CD4-positive, alpha-beta T cell treated with Interleukin-1 beta for 1 hour (primary cell): ENCODE results near the gene CHGA.

Experiments used
- DNase-seq, 2 donors: peaks; one replicate each; pipeline ENCODE4 v3.0.0-alpha.2; 2020 to 2022

Gene CHGA

DNA sequence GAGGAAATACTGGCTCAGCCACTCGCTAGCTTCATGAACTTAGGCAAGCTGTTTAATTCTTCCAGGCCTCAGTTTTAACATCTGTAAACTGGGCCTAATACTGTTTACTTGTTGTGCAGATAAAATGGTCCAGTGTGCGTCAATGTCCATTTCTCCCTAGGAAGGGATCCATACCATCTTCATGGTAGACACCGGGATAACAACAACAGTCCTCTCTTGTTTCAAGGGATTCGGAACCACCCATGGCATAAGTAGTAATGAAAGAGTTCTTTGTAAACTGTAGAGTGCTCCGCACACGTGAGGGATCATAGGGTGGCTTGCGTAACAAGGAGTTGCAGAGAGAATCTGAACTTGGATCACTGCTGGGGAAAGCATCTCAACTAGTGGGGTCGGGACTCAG, 17.3 kb upstream of the CHGA start:
- no peak for DNase-seq

DNA sequence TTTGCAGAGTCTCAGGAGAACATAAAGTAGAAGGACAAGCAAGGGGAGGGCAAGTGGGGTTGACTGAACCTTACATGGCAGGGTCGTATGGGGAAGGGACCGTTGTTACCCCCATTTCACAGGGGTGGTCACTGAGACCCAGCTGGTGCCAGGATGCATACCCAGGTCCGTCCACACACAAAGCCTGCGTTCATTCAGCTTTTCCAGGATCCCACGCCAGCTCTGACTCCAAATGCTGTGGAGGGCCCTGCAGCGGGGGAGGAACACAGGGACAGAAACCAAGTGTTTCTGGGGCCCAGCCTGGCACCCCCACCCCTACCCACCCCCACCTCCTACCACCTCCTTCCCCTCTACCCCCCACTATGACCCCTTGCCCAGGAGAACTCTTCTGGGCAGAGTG, 16.5 kb upstream of the CHGA start:
- DNase-seq: no peak

DNA sequence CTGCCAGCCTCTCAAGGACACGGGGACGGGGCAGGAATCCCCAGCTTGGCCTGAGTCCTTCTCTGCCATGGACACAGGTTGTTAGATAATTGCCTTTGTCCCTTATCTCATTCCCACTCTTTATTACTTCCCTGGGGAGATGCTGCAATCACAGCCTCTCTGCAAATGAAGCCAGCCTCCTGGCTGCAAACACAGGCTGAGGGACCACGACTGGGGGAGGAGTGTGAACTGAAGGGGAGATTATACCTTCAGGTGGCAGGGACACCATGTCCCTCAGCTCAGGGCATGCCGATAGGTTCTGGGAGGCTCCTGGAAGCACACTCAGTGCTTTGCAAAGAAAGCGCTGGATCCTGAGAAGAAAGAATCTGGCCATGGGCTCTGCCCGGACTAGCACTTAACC, 16.1 kb upstream of the CHGA start:
- no peak for DNase-seq

DNA sequence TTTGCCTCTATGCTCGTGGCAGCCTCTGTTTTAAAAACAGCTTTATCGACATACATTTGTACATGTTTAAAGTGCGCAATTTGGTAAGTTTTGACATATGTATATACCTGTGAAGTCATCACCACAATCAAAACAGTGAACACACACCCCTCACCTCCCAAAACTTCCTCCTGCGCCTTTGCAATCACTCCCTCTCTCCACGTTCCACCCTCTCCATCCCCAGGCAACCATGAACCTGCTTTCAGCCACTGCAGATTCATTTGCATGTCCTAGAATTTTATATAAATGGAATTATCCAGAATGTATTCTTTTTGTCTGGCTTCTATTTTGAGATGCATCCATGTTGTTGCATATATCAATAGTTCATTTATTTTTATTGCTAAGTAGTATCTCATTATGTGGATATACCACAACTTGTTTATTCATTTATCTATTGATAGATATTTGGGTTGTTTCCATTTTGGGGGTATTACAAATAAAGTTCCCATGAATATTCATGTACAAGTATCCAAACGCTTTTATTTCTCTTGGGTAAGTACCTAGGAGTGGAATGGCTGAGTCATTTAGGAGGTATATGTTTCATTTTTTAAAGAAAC, 15.5 kb upstream of the CHGA start:
- no peak for DNase-seq

DNA sequence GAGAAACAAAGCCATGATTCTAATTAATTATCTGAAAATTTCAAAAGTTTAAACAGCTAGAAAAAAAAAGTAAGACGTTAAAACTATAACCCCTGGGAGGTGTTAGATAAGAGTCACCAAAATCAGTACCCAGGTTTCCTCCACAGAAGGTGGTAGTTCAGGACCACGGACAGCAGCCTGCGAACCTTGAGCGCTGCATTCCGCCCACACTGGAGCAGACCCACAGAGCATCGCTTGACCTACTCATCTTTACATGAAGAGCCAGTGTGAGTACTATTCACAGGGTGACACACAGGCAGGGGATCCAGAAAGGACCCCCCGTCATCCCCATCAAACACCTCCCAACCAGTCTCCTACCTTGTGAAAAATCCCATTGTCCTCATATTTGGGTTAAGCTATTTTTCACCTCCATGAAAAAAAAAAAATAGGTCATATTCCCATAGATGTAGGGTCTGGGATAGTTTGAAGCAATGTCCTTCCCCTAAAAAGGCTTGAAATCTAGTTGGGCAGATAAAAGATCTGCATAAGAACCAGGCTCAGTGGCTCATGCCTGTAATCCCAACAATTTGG, 8.8 kb upstream of the CHGA start:
- no peak for DNase-seq

DNA sequence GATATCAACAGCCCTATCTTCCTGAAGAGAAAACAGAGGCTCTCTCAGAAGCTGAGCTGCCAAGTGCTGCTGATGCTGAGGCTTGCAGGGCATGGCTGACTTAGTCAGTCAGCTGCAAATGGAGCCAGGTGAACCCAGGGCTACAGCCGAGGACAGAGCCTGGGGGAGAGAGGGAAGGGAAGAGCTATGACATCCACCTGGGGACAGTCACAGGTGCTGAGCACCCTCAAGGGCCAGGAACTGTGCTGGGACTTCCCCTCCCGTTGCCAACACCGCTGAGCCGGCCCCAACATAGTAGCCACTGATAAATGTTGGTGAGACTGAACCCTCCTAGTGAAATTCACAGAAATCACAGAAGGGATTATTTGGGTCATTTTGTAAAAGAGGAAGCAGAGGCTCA, 6.7 kb upstream of the CHGA start:
- no peak for DNase-seq

DNA sequence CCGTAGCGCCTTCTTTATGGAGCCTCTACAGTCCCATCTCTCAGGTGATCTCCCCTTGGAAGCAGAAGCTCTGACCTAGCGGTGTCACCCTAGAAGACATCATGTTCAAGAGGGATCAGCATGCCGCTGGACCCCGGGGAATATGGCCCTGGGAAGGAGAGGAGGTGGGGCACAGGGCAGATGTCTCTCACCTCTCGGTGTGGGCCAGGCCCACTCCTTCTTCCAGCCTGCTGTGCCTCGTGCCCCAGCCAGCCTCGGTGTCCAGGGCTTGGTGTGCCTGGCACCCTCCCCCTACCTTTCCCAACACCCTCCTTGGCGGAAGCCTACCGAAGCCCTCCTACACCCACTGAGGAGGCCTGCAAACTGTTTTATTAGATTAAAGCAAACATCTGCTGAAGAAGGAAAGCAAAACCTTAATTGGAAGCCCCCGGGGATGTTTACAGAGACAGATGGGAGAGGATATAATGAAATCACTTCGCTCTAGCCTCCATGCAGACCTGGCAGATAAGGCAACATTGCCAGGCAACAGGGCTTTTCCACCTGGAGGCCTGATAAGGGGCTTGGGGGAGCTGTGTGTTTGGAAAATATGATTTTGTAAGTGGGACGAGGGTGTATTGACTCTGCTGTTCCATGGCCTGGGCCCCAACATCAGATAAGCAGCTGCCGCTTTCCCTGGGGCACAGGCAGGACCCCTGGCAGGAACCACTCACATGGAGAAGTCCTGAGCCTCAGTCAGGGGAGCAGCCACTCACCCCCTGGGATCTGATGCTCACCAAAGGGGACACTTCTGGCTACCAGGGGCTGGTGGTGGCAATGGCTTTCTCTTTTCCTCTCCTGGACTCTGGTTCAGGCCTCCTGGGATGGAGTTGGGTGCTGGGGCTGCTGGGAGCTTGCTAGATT, 5.7 kb upstream of the CHGA start:
- DNase-seq: no peak

DNA sequence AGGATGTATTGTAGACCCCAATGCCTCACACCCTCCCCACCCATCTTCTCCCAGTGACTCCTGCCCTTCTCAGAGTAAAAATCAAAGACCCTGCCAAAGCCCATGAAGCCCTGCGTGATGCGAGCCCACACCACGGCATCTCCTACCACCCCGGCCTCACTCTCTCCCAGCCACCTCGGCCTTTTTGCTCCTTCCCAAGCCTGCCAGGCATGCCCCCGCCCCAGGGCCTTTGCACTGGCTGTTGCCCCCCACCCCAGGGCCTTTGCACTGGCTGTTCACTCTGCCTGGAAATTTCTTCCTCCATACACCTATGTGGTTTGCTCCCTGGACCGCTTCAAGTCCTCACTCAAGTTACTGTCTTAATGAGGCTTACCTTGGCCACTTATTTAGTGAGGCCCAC, 5.0 kb upstream of the CHGA start:
- DNase-seq: no peak

DNA sequence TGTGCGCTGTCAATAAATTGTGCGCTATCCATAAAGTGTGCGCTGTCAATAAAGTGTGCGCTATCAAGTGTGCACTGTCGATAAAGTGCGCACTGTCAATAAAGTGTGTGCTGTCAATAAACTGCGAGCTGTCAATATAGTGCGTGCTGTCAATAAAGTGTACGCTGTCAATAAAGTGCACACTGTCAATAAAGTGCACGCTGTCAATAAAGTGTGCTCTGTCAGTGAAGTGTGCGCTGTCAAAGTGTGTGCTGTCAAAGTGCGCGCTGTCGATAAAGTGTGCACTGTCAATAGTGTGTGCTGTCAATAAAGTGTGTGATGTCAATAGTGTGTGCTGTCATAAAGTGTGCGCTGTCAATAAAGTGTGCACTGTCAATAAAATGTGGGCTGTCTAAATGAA, 2.9 kb upstream of the CHGA start:
- DNase-seq: no peak

DNA sequence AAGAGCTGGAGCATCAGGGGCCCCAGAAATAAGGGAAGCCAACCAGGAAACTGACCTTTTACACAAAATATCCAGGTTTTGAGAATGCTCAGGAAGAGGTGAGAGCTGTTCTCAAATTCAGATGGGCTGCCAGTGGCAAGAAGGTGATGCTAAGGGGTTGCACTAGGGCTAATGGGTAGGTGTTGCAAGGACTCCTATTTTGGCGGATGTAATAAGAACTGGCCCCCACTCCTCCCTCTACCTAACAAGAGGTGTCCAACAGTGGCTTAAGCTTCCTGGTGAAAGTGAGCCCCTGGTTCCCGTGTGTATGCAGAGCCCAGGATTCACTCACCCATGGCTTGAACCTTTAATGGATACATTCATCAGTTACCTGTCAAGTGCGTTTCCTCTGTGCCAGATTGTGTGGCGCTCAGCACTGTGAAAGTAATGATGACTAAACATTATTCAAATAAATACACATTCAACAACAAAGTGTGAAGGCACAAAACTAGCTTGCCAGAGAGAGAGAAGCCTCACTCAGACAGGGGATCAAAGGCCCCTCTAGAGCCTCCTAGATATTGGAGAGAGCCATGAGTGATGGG, 705 bp upstream of the CHGA start:
- no peak for DNase-seq

DNA sequence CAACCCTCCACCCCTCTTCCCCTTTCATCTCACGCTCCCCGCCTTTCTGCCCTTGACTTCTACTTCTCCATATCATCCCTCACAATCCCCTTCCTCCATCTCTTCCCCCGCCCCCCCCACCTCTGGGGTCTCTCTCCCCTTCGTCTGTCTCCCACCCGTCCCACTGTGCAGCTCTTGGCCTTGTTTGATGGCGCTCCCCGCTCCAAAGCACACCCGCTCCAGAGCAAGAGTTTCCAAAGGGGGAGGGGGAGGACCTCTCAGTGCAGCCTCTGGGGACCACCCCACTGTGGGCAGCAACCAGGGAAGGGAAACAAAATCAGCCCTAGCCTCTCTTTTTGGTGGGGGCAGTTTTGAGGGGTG, 774 bp downstream of the CHGA start:
- DNase-seq: no peak

DNA sequence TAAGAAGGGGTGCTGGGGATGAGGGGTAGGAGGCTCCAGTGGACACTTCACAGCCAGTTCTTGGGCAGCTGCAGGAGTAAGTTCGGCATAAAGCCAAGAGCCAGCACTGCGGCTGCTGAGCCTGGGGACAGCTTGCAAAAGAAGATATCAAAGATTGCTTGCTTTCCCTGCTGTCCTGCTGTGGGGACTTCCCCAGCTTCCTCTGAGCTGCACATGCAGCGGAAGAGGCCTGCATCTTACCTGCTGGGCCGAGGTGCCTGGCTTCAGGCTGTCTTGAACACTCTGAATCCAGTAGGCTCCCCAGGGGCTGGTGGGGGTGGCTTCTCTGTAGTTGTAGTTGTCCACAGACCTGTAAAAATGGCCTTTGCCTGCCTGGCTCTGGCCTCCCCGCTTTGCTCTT, 1.3 kb downstream of the CHGA start:
- DNase-seq: no peak

DNA sequence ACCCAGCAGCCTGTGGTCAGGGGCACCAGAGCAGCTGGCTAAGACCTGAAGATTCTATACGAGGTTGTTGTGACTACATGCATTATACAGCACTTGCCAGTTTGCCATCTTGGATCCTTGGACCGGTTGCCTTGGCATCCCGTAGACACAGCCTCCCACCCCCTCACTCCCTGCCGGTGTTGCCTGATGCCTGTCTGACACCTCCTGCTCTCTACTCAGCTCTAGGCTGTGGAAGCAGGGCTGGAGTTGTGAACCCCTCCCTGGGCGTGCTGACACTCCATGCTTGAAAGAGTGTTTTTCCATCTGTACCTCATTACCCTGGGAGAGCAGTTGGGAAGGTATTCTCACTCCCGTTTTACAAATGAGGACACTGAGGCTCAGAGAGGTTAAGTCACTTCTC, 2.5 kb downstream of the CHGA start:
- no peak for DNase-seq

DNA sequence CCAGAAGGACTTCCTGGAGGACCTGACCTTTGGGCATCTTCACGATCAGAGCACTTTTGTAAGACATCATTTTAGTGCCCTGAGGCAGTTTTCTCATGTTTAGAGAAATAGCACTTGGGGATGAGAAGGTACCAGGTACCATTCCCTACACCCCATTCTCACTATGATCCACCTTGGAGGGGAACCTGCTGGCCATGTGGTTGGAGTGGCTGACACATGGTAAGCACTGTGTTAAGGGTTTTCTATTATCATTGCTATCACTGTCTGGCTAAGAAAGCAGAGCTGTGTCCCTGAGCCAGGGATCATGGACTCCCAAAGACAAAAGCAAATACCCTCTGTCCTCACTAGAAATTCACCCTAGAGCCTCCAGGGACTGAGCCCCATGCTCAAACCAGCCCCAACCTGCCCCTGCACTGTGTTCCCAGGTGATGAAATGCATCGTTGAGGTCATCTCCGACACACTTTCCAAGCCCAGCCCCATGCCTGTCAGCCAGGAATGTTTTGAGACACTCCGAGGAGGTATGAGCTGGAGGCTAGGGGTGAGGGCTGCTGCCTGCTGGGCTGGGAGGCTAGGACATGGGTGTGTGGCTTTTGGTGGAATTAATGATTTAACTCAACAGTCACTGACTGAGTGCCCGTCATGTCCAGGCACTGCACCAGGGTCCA, 3.4 kb downstream of the CHGA start:
- no peak for DNase-seq

DNA sequence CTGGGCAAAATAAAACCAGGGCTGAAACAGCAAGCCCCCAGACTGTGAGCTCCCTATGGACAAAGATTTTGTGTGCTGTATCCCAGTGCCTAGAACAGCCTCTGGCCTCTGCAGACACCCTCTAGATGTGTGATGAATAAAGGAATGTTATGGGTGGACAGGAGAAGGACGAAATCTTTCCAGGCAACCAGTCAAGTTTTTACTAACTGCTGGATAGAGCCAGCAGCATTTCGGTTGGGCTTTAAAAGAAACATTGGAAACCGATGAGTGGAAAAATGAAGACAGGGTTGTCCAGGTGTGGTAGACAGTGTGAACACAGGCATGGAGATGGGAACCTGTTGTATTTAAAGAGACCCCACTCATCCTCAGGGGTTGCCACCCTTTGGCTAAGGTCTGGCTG, 4.0 kb downstream of the CHGA start:
- no peak for DNase-seq

DNA sequence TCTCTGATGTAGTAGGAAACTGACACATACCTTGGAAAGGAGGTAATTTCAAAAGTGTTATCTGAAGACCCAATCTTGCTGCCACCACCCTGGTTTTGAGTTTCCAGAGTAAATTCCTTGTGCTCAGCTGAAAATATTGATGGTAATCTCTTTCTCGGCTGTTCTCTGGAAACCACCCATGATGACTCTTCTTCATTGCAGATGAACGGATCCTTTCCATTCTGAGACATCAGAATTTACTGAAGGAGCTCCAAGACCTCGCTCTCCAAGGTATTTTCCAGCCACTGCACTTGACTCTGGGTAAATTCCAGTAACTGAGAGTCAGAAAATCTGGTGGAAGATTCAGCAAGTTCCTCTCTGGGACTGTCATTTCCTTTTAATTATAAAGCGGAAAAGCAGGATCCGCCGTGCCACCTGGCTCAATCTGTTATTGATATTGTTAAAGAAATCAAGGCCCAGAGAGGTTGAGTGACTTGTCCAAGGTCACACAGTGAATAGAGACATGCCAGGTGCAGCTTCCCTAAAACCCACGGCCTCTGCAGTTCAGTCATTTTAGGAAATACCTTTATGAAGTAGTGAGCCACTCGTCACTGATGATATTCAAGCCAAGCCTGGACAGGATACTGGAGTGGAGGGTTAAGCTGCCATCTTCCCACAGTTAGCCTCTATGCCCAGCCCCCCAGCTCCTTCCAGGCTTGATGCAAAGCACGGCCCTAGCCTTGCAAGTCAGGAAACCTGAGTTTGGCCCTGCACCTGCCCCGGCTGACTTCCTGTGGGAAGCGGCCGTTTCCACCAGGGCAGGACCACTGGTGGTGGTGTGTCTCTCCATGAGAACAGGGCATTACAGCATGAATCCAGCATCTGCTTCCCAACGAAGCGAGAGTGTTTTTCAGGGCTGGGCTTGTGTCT, 4.7 kb downstream of the CHGA start:
- no peak for DNase-seq

DNA sequence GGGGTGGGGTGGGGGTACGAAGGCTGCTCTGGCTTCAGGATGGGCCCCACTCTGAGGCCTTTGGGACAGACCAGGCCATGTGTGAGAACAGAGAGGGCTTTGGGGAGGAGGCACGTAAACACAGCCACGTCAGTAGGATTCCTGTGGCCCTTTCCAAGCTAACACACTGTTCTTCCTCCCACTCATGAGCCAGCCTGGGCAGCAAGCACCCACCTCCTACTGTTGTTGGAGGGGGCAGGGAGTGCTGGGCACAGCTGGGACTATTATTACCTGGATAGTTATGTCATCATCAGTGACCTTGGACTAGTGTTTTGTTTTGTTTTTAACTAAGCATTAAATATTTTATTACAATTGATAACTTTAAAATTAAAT, 5.3 kb downstream of the CHGA start:
- no peak for DNase-seq

DNA sequence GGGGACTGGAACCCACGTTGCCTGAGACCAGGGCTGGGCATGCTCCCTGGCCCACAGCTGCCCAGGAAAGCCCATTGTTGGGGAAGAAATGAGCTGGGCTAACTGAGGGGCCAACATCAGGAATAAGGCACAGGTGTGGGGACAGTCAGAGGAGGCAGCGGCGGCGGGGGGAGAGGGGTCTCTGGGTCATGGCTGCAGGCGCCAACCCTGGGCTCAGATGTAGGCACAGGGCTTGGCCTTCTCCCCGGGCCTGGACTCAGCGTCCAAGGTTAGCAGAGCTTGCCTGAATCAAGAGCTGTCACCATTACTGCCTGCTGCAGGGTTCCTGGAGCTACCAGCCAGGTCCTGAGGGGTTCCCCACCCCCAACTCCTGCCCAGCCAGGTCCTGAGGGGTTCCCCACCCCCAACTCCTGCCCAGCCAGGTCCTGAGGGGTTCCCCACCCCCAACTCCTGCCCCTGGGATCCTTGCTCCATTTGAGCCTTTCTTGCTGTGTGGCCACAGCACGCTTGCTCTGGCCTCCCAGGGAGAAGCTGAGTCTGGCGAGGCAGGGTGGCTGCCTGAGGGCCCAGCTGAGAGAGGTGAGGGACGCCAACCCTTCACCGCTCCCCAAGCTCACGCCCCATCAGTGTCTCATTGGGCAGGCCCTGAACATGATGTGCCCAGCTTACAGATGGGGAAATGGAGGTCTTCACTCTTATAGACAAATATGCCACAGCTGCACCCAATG, 6.2 kb downstream of the CHGA start:
- DNase-seq: no peak

DNA sequence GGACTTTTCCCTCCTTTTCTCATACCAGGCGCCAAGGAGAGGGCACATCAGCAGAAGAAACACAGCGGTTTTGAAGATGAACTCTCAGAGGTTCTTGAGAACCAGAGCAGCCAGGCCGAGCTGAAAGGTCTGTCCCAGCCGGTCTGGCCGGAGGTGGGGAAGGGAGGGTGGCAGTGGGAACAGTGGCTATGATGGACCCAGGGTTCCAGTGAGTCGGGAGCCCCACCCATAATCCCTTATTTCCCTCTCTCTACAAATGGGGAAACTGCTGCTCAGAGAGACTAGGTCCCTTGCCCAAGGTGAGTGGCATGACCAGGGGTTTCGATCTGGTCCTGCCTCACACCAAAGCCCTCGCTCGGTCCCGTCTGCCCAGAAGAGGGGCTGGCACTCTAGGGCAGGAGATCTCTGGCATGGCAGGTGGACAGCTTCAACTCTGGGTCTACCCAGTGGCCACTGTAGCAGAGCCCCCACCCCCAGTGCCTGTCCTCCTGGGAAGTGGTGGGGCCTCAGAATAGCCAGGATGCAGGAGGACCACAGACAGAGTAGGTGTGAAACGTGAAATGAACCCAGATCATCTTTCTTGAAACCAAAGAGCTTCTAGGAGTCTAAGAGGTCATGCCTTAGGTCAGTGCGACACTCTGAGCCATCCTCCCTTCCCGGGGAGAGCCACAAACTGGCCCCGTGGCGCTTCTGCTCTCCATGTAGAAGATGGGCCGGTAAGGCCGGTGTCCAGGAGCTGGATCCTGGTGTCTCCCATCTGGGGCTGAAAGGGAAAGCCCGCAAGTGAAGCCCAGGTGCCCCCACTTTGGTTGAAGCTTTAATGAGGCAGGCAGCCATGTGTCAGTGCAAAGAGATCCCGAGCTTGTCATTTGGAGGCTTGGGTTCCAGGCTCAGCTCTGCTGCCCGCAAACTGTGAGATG, 7.0 kb downstream of the CHGA start:
- DNase-seq: no peak

DNA sequence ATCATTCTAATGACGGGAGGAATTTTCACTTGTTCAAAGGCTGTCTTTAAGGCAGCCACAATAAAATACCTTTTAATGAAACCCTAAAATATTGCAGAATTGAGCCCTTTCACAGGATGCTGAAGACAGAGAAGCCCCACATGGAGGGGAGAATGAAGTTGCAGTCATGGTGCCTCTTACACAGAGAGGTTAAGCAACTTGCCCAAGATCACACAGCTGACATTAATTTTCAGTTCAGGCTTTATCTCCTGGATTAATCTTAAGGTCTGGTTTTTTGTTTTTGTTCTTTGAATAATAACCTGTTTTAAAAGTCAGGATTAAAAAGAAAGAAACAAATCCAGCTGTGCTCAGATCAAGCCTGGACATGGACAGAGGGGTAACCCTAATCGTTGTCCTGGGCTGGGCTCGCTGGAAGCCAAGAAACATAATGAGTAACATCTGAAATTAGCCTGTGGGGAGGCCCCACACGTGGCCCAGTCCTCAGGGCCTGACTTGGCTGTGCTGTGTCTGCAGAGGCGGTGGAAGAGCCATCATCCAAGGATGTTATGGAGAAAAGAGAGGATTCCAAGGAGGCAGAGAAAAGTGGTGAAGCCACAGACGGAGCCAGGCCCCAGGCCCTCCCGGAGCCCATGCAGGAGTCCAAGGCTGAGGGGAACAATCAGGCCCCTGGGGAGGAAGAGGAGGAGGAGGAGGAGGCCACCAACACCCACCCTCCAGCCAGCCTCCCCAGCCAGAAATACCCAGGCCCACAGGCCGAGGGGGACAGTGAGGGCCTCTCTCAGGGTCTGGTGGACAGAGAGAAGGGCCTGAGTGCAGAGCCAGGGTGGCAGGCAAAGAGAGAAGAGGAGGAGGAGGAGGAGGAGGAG, 8.0 kb downstream of the CHGA start:
- DNase-seq: no peak
